Tibial nerve (tissue), 4 donors: Measurements from ENCODE around the gene UMPS.

ENCODE experiments used
- CTCF ChIP-seq, 5 experiments: fragments of 200-600 bp in 3 of 5; fragments of 450-650 bp in 2 of 5; sonication (generic) in 3 of 5; IDR thresholded peaks; one replicate each; pipeline ENCODE4 v1.5.1; 2016 to 2019; ENCODE audit warnings: antibody characterized with exemption in 5 of 5, mild to moderate bottlenecking in 3 of 5, moderate library complexity in 2 of 5
- EP300 ChIP-seq, 2 donors: sonication (generic); formaldehyde crosslinking; IDR thresholded peaks; one replicate each; pipeline ENCODE4 v1.6.1; 2017; ENCODE audit warnings: antibody characterized with exemption in 2 of 2, mild to moderate bottlenecking in 1 of 2
- POLR2A ChIP-seq, 2 donors: fragments of 450-650 bp; IDR thresholded peaks; one replicate each; pipeline ENCODE4 v1.6.1; 2017; ENCODE audit warnings: antibody characterized with exemption in 2 of 2, mild to moderate bottlenecking in 2 of 2, moderate library complexity in 2 of 2

GRCh38 chr3:124705552-124705951, 24.7 kb upstream of the UMPS start:
- TF ChIP-seq CTCF (IDR thresholded peaks at IDR 0.05): no peak
- no peak for TF ChIP-seq POLR2A (IDR thresholded peaks at IDR 0.05)
- TF ChIP-seq EP300 (IDR thresholded peaks at IDR 0.05): no peak
